ENCODE results near the gene ST3GAL4.
"Not testable (repeated sequence)": the region's sequence is repeated elsewhere in the genome, so short reads cannot be mapped to it uniquely, and the experiment has no call there.

The ST3GAL4 gene

GRCh38 chr11:126346946-126347345 is 8.5 kb upstream of the ST3GAL4 start:
- not testable (repeated sequence) for DNase-seq

- DNase-seq: no peak
Measured at GRCh38 chr11:126347751-126348668, 7.5 kb upstream of the ST3GAL4 start.

- peak in 1 of 14 donors; percentile 65 for DNase-seq
Measured at GRCh38 chr11:126348806-126349582, 6.5 kb upstream of the ST3GAL4 start.

- DNase-seq: no peak
Measured at GRCh38 chr11:126350836-126351235, 4.7 kb upstream of the ST3GAL4 start.

GRCh38 chr11:126352163-126352562 is 3.3 kb upstream of the ST3GAL4 start:
- no peak for DNase-seq

GRCh38 chr11:126352934-126353801 is 2.3 kb upstream of the ST3GAL4 start:
- no peak for DNase-seq

GRCh38 chr11:126354631-126355323 is 709 bp upstream of the ST3GAL4 start:
- DNase-seq: no peak

- DNase-seq: peak in 13 of 14 donors; percentile 29 to 82 (median 58)
Measured at GRCh38 chr11:126355926-126356897, 726 bp downstream of the ST3GAL4 start.

- peak in 1 of 14 donors; percentile 62 for DNase-seq
Measured at GRCh38 chr11:126357055-126357962, 1.8 kb downstream of the ST3GAL4 start.

GRCh38 chr11:126357969-126358762 is 2.7 kb downstream of the ST3GAL4 start:
- peak in 1 of 14 donors; percentile 31 for DNase-seq

GRCh38 chr11:126358763-126359160 is 3.3 kb downstream of the ST3GAL4 start:
- no peak for DNase-seq

GRCh38 chr11:126359431-126360048 is 4.1 kb downstream of the ST3GAL4 start:
- peak in 9 of 14 donors; percentile 55 to 74 (median 62) for DNase-seq

GRCh38 chr11:126360049-126360446 is 4.6 kb downstream of the ST3GAL4 start:
- peak in 6 of 14 donors; percentile 34 to 74 (median 60) for DNase-seq

- no peak for DNase-seq
Measured at GRCh38 chr11:126361400-126361799, 5.9 kb downstream of the ST3GAL4 start.

GRCh38 chr11:126362879-126363655 is 7.6 kb downstream of the ST3GAL4 start:
- no peak for DNase-seq

- peak in 11 of 14 donors; percentile 40 to 77 (median 63) for DNase-seq
Measured at GRCh38 chr11:126363706-126364248, 8.3 kb downstream of the ST3GAL4 start.

GRCh38 chr11:126364735-126365134 is 9.2 kb downstream of the ST3GAL4 start:
- not testable (repeated sequence) for DNase-seq

Data from C1 segment of cervical spinal cord (tissue), 14 donors.